ENCODE results near the gene GYS1. TPM values are rescaled to one million over a fixed set of nuclear protein-coding genes. Genes with fewer than 3 reads are reported as not detected.

GYS1 gene
- polyA plus RNA-seq, 1 experiment, result 49.7 TPM

DNA sequence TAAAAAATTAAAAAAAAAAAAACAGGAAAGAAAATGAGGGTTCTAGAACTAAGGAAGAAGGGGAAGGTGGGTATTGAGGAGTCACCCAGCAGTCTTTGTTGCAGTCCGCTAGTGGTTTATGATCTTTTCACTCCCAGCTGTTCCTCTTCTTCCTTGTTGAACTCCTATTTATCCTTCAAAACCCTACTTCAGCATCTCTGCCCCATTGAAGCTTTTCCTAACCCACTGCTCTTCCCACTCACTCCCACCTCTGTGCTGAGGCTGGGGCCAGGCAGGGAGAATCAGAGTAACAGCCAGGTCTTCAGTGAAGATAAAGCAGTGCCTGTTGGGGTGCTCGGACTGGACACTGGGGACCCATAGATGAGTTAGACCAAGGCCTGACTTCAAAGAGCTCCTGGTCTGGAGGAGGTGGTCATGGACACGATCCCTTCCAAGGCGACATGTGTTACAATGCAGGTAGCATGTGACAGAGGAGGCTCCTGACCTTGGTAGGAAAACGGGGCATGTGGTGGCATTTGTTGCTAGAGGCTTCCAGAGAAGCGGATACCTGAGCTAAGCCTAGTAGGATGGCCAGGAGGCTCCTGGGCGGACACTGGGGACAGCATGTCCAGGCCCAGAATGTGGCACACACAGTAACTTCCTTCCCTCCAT, 12.0 kb upstream of the GYS1 start:
- TF ChIP-seq, protein P1, sequence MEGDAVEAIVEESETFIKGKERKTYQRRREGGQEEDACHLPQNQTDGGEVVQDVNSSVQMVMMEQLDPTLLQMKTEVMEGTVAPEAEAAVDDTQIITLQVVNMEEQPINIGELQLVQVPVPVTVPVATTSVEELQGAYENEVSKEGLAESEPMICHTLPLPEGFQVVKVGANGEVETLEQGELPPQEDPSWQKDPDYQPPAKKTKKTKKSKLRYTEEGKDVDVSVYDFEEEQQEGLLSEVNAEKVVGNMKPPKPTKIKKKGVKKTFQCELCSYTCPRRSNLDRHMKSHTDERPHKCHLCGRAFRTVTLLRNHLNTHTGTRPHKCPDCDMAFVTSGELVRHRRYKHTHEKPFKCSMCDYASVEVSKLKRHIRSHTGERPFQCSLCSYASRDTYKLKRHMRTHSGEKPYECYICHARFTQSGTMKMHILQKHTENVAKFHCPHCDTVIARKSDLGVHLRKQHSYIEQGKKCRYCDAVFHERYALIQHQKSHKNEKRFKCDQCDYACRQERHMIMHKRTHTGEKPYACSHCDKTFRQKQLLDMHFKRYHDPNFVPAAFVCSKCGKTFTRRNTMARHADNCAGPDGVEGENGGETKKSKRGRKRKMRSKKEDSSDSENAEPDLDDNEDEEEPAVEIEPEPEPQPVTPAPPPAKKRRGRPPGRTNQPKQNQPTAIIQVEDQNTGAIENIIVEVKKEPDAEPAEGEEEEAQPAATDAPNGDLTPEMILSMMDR (IDR thresholded peaks at IDR 0.05; ENCODE audit: insufficient read depth, low read depth, low read length), result no peak
- POLR2A ChIA-PET, result no interaction called here
- Histone ChIP-seq H3K36me3 (ENCODE audit: control insufficient read depth, insufficient read depth, low read length) (peaks cover 21% of the 10 kb centered on the region), H3K27me3 (ENCODE audit: control insufficient read depth, insufficient read depth, low read length) (no peaks in the 10 kb centered on the region), H3K4me3 (ENCODE audit: low read depth, low read length) (no peak overlapping the region)
- DNase-seq (ENCODE audit: low read depth), result no peak
- CTCF ChIA-PET, result interaction anchor here (0.7 kb wide), 1 partner anchor 11 kb away, joined by 4 read pairs; the partner anchor contains the start of gene RUVBL2

DNA sequence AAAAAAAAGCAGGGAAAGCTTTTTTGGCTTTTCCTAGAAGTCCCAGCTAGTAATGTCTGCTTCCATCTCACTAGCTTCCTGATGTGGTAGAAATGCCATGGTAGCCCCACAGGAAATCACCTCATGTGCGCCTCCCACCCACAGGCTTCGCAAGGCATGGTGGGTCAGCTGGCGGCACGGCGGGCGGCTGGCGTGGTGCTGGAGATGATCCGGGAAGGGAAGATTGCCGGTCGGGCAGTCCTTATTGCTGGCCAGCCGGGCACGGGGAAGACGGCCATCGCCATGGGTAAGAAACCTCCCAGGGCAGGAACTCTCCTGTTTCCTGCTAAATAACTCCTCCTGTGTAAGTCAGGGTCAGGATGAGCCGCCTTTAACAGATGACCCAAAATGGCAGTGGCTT, 11.0 kb upstream of the GYS1 start:
- ChIA-PET POLR2A (no interaction called here), CTCF (interaction anchor here (2.6 kb wide), 1 partner anchor 14 kb away, joined by 6 read pairs; the partner anchor contains the start of gene LHB)
- DNase-seq (ENCODE audit: low read depth), result no peak
- peaks cover 18% of the 10 kb centered on the region for H3K36me3 ChIP-seq (ENCODE audit: control insufficient read depth, insufficient read depth, low read length)
- TF ChIP-seq, protein P1 (IDR thresholded peaks at IDR 0.05; ENCODE audit: insufficient read depth, low read depth, low read length), result no peak
- H3K27me3 ChIP-seq (ENCODE audit: control insufficient read depth, insufficient read depth, low read length), result no peaks in the 10 kb centered on the region
- H3K4me3 ChIP-seq (ENCODE audit: low read depth, low read length), result no peak overlapping the region

DNA sequence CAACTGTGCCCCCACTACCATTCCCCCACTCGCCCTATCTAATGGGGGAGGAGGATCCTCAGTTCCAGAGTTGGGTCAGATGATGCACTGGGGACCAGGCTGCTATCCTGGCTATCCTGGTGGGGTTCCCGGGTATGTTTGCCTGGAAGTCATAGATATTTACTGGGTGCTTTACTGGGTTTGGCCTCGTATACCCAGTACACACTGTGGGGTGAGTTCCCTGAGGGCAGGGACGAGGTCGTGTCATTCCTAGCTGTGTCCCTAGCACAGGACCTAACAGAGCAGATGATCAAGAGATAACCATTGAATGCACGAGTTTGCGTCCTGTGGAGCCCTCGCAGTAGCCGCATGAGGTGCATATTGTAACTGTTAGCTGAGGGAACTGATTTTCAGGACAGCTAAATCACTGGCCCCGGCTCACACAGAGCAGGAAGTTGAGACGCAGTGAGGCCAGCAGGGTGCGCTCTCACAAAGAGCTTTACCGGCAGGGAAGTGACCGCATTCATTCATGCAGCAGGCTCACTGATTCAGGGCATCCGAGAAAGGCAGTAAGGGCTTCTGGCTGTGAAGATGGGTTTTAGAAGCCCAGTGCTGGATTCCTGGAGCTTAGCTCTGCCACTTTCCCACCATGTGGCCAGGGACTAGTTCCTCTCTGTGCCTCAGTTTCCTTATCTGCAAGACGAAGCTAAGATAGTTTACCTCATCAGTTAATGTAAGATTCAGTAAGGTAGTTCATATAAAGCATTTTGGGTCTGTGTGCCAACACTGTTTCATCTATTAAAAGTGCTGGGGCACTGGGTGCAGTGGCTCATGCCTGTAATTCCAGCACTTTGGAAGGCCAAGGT, 6.6 kb upstream of the GYS1 start:
- no peak for DNase-seq (ENCODE audit: low read depth)
- ChIA-PET CTCF (interaction anchor here (0.8 to 3.9 kb wide), 20 partner anchors 10 to 279 kb away, joined by 3 to 34 read pairs (median 4); partner anchors contain the start of gene LHB), POLR2A (no interaction called here)
- Histone ChIP-seq H3K27me3 (ENCODE audit: control insufficient read depth, insufficient read depth, low read length) (no peaks in the 10 kb centered on the region), H3K36me3 (ENCODE audit: control insufficient read depth, insufficient read depth, low read length) (peaks cover 2% of the 10 kb centered on the region; the same call in 1 of the 2 replicates), H3K4me3 (ENCODE audit: low read depth, low read length) (no peak overlapping the region)
- TF ChIP-seq, protein P1 (IDR thresholded peaks at IDR 0.05; ENCODE audit: insufficient read depth, low read depth, low read length), result peak; percentile 85

DNA sequence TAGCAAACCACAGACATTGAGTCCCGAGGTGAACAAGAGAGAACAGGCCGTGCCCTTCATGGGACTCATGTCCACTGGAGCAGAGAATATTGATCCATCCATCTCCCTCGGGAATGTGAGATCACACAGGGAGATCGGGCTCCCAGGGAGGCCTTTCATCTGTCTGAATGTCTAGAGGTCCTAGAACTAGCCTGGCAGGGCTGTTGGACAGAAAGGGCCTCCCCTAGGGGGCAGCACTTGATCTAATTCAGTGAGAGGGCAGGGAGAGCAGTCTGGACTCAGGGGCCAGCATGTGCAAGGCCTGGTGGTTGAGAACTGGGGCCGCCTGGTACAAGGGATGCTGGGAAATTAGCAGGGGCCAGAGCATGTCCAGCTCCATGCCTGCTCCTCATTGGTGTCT, 4.9 kb upstream of the GYS1 start:
- H3K27me3 ChIP-seq (ENCODE audit: control insufficient read depth, insufficient read depth, low read length), result no peaks in the 10 kb centered on the region
- no peak for DNase-seq (ENCODE audit: low read depth)
- H3K4me3 ChIP-seq (ENCODE audit: low read depth, low read length), result no peak overlapping the region
- peaks cover 2% of the 10 kb centered on the region; the same call in 1 of the 2 replicates for H3K36me3 ChIP-seq (ENCODE audit: control insufficient read depth, insufficient read depth, low read length)
- CTCF ChIA-PET, result interaction anchor here (0.6 to 3.9 kb wide), 6 partner anchors 10 to 210 kb away, joined by 3 to 34 read pairs (median 10); partner anchors contain the start of gene LHB
- TF ChIP-seq, protein P1 (IDR thresholded peaks at IDR 0.05; ENCODE audit: insufficient read depth, low read depth, low read length), result peak; percentile 60
- POLR2A ChIA-PET, result no interaction called here

DNA sequence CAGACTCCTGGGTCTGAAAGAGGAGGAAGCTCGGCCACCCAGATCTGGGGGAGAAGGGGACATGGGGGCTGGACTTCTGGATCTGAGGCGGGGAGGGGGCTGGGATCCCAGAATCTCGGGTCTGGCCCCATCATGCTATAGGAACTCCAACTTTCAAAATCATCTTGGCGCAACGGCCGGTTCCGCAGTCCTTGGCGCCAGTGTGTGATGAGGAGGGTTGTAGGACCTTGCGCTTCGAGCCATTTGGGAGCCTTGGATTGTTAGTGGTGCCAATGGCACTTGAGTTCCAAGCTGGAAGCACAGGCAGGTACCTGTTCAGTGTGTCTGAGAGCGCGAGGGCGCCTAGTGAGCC, 902 bp upstream of the GYS1 start:
- ChIA-PET POLR2A (interaction anchor here (1.8 kb wide), 1 partner anchor 63 kb away, joined by 4 read pairs; the partner anchor contains the start of gene CGB7), CTCF (interaction anchor here (0.7 to 2.0 kb wide), 11 partner anchors 11 to 198 kb away, joined by 3 to 11 read pairs (median 4); no protein-coding TSS in a partner anchor)
- H3K27me3 ChIP-seq (ENCODE audit: control insufficient read depth, insufficient read depth, low read length), result no peaks in the 10 kb centered on the region
- DNase-seq (ENCODE audit: low read depth), result no peak
- peaks cover 10% of the 10 kb centered on the region for H3K36me3 ChIP-seq (ENCODE audit: control insufficient read depth, insufficient read depth, low read length)
- peak overlapping the region; percentile 93 for H3K4me3 ChIP-seq (ENCODE audit: low read depth, low read length)
- TF ChIP-seq, protein P1 (IDR thresholded peaks at IDR 0.05; ENCODE audit: insufficient read depth, low read depth, low read length), result no peak

Data from BJ (cell line).